Mucosa of stomach (tissue), 1 donor: ENCODE measurements around the gene RBM20.
"Not testable (repeated sequence)": the region's sequence is repeated elsewhere in the genome, so short reads cannot be mapped to it uniquely, and the experiment has no call there.

Experiments used
- H3K27me3 ChIP-seq: one replicate; pipeline ENCODE4 v1.7.0; 2013; ENCODE audit warnings: mild to moderate bottlenecking, low read length; ENCODE audit not compliant: control insufficient read depth, insufficient read depth
- H3K36me3 ChIP-seq: one replicate; pipeline ENCODE4 v1.7.0; 2013; ENCODE audit warnings: low read length; ENCODE audit not compliant: control insufficient read depth, insufficient read depth
- H3K4me1 ChIP-seq: one replicate; pipeline ENCODE4 v1.7.0; 2013; ENCODE audit warnings: mild to moderate bottlenecking, low read length; ENCODE audit not compliant: control insufficient read depth, insufficient read depth
- H3K4me3 ChIP-seq: one replicate; pipeline ENCODE4 v1.7.0; 2013; ENCODE audit warnings: low read length
- H3K9ac ChIP-seq: one replicate; pipeline ENCODE4 v1.7.0; 2013; ENCODE audit warnings: mild to moderate bottlenecking, low read length, moderate library complexity
- H3K9me3 ChIP-seq: one replicate; pipeline ENCODE4 v1.7.0; 2013; ENCODE audit warnings: mild to moderate bottlenecking, low read length, moderate library complexity; ENCODE audit not compliant: control insufficient read depth
- donor health status: Pancreatic carcinoma.

The RBM20 gene

GRCh38 chr10:110615057-110615747 lies 28.9 kb upstream of the RBM20 start:
- Histone ChIP-seq H3K4me1 (no peaks in the 10 kb centered on the region), H3K27me3 (peaks cover 6% of the 10 kb centered on the region), H3K9ac (no peak overlapping the region), H3K9me3 (no peaks in the 10 kb centered on the region), H3K4me3 (no peak overlapping the region), H3K36me3 (no peaks in the 10 kb centered on the region)

GRCh38 chr10:110616493-110617033 lies 27.6 kb upstream of the RBM20 start:
- H3K9me3 ChIP-seq, result no peaks in the 10 kb centered on the region
- no peak overlapping the region for H3K4me3 ChIP-seq
- H3K27me3 ChIP-seq, result peaks cover 6% of the 10 kb centered on the region
- H3K9ac ChIP-seq, result no peak overlapping the region
- no peaks in the 10 kb centered on the region for H3K4me1 ChIP-seq
- H3K36me3 ChIP-seq, result no peaks in the 10 kb centered on the region

- H3K27me3 ChIP-seq, result peaks cover 1% of the 10 kb centered on the region
These were observed 26.5 kb upstream of the RBM20 start for GRCh38 chr10:110617425-110618229.

GRCh38 chr10:110618230-110618610 lies 25.9 kb upstream of the RBM20 start:
- no peaks in the 10 kb centered on the region for H3K4me1 ChIP-seq
- no peaks in the 10 kb centered on the region for H3K9me3 ChIP-seq
- H3K9ac ChIP-seq, result no peak overlapping the region
- H3K27me3 ChIP-seq, result no peaks in the 10 kb centered on the region
- H3K36me3 ChIP-seq, result no peaks in the 10 kb centered on the region
- no peak overlapping the region for H3K4me3 ChIP-seq

More at GRCh38 chr10:110617425-110618229, 26.5 kb upstream of the RBM20 start:
- Histone ChIP-seq H3K9me3 (no peaks in the 10 kb centered on the region), H3K9ac (no peak overlapping the region), H3K36me3 (no peaks in the 10 kb centered on the region), H3K4me3 (no peak overlapping the region), H3K4me1 (no peaks in the 10 kb centered on the region)

- Histone ChIP-seq H3K4me3 (no peak overlapping the region), H3K9me3 (no peaks in the 10 kb centered on the region), H3K27me3 (no peaks in the 10 kb centered on the region), H3K4me1 (no peaks in the 10 kb centered on the region), H3K9ac (no peak overlapping the region), H3K36me3 (no peaks in the 10 kb centered on the region)
These were observed 24.4 kb upstream of the RBM20 start for GRCh38 chr10:110619514-110620397.

- H3K4me3 ChIP-seq, result no peak overlapping the region
- H3K9ac ChIP-seq, result no peak overlapping the region
- H3K36me3 ChIP-seq, result no peaks in the 10 kb centered on the region
- H3K9me3 ChIP-seq, result no peaks in the 10 kb centered on the region
- H3K27me3 ChIP-seq, result no peaks in the 10 kb centered on the region
- H3K4me1 ChIP-seq, result no peaks in the 10 kb centered on the region
These were observed 23.8 kb upstream of the RBM20 start for GRCh38 chr10:110620398-110620719.

GRCh38 chr10:110623316-110623715 lies 20.8 kb upstream of the RBM20 start:
- not testable (repeated sequence) for H3K4me3 ChIP-seq, H3K9me3 ChIP-seq, H3K27me3 ChIP-seq, H3K36me3 ChIP-seq, H3K4me1 ChIP-seq, H3K9ac ChIP-seq

- Histone ChIP-seq H3K9me3 (no peaks in the 10 kb centered on the region), H3K9ac (no peak overlapping the region)
These were observed 18.7 kb upstream of the RBM20 start for GRCh38 chr10:110625356-110625894.

GRCh38 chr10:110625951-110626855 lies 17.9 kb upstream of the RBM20 start:
- H3K27me3 ChIP-seq, result peaks cover 4% of the 10 kb centered on the region
- H3K9ac ChIP-seq, result no peak overlapping the region
- no peaks in the 10 kb centered on the region for H3K9me3 ChIP-seq
- H3K36me3 ChIP-seq, result no peaks in the 10 kb centered on the region
- H3K4me3 ChIP-seq, result no peak overlapping the region
- peaks cover 7% of the 10 kb centered on the region for H3K4me1 ChIP-seq

More at GRCh38 chr10:110625356-110625894, 18.7 kb upstream of the RBM20 start:
- no peaks in the 10 kb centered on the region for H3K36me3 ChIP-seq
- H3K4me1 ChIP-seq, result peaks cover 7% of the 10 kb centered on the region
- H3K27me3 ChIP-seq, result peaks cover 4% of the 10 kb centered on the region
- H3K4me3 ChIP-seq, result no peak overlapping the region

- H3K4me1 ChIP-seq, result peaks cover 7% of the 10 kb centered on the region
- H3K27me3 ChIP-seq, result peaks cover 4% of the 10 kb centered on the region
- H3K9ac ChIP-seq, result no peak overlapping the region
These were observed 16.0 kb upstream of the RBM20 start for GRCh38 chr10:110628161-110628560.

GRCh38 chr10:110629680-110630191 lies 14.4 kb upstream of the RBM20 start:
- Histone ChIP-seq H3K4me3 (no peak overlapping the region), H3K36me3 (no peaks in the 10 kb centered on the region), H3K9me3 (no peaks in the 10 kb centered on the region), H3K4me1 (peaks cover 7% of the 10 kb centered on the region), H3K27me3 (peaks cover 6% of the 10 kb centered on the region), H3K9ac (no peak overlapping the region)

More at GRCh38 chr10:110628161-110628560, 16.0 kb upstream of the RBM20 start:
- no peak overlapping the region for H3K4me3 ChIP-seq
- H3K36me3 ChIP-seq, result no peaks in the 10 kb centered on the region
- no peaks in the 10 kb centered on the region for H3K9me3 ChIP-seq
